GM19351 (cell line): ENCODE measurements around the gene DUSP22.
"Not testable (repeated sequence)": the region's sequence is repeated elsewhere in the genome, so short reads cannot be mapped to it uniquely, and the experiment has no call there.

Experiments used
- ATAC-seq: cut with Tn5 transposase; IDR thresholded peaks from one replicate; pipeline ENCODE4 v1.9.1; 2021; ENCODE audit warnings: mild to moderate bottlenecking, moderate library complexity; ENCODE audit not compliant: unreplicated experiment

The DUSP22 gene

GRCh38 chr6:322940-323729 lies 30.8 kb downstream of the DUSP22 start:
- no peak for ATAC-seq

- ATAC-seq = no peak
These were observed 31.4 kb downstream of the DUSP22 start for GRCh38 chr6:323730-324088.

DNA sequence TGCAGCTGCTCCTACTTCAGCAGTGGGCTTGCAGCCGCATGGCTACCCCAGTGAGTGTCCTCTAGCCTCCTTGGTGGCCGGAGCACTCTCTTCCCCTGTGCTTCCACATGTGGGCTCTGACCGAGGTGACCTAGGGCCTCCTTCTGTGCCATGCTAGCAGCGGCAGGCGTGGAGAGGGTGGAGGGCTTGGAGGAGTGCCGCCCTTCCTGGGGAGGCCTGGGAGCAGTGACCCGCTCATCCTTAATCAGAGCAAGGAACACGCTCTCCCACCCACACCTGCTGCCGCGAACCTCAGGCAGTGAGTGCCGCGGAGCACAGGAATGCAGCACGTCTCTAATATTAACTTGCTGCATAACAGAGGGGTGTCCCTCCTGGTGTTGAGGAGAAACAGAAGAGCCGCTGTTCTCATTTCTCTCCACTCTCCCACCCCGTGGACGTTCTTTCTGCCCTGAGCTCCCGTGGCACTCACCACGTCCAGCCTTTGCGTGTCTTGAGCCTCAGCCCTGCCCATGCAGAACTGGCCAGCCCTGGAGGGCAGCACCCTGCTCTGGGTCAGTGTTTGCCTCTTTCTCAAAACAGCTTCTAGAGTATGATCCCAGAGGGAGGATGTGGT lies 31.9 kb downstream of the DUSP22 start:
- ATAC-seq = no peak

DNA sequence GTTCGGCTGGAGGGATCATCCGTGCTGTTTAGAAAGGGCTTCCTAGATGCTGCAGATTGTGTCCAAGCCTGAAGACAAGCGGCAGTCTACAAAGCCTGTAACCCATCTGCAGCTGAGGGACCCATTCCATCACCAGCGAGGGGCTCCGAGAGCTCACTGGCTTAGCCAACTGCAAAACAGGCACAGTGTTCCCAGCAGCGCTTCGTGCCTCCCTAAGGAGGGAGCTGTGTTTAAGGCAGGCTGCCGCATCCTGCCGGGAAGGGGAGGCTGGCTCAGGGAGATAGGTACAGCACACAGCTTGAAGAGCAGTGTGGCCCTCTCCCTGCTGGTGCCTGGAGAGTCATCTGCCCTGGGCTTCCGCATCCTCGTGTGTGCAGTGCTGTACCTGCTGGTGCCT lies 32.4 kb downstream of the DUSP22 start:
- no peak for ATAC-seq

DNA sequence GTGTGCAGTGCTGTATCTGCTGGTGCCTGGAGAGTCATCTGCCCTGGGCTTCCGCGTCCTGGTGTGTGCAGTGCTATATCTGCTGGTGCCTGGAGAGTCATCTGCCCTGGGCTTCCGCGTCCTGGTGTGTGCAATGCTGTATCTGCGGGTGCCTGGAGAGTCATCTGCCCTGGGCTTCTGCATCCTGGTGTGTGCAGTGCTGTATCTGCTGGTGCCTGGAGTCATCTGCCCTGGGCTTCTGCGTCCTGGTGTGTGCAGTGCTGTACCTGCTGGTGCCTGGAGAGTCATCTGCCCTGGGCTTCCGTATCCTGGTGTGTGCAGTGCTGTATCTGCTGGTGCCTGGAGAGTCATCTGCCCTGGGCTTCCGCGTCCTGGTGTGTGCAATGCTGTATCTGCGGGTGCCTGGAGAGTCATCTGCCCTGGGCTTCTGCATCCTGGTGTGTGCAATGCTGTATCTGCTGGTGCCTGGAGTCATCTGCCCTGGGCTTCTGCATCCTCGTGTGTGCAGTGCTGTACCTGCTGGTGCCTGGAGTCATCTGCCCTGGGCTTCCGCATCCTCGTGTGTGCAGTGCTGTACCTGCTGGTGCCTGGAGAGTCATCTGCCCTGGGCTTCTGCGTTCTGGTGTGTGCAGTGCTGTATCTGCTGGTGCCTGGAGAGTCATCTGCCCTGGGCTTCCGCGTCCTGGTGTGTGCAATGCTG lies 33.0 kb downstream of the DUSP22 start:
- ATAC-seq = not testable (repeated sequence)

- ATAC-seq = not testable (repeated sequence)
These were observed 33.8 kb downstream of the DUSP22 start for GRCh38 chr6:326066-326465.

GRCh38 chr6:326896-327537 lies 34.7 kb downstream of the DUSP22 start:
- ATAC-seq = no peak

- ATAC-seq = no peak
These were observed 35.3 kb downstream of the DUSP22 start for GRCh38 chr6:327538-328116.

DNA sequence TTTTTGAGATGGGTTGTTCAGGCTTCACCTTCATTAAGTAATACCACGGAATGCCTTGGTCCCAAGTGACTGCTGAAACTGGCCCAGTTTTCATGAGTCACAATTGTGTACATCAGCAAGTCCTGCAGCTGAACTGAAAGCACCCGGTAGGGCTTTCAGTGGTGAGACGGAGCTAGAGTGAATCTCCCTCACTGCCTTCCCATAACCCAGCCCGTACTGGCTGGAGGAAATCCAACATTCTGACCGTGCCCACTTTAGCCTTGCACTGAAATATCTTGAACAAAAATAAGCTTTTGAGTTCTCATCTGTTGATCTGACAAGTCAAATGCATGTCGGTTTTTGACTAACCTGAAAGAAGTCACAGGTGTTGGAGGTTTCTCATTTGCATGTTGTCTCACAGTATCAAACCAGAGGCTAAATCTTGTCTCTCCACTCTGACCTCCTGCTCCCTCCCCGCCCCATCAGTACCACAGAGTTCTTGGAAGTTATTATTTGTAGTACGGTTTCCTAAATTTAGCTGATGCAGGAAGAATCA lies 35.9 kb downstream of the DUSP22 start:
- peak; percentile 71 for ATAC-seq

GRCh38 chr6:328924-329323 lies 36.6 kb downstream of the DUSP22 start:
- ATAC-seq = no peak

DNA sequence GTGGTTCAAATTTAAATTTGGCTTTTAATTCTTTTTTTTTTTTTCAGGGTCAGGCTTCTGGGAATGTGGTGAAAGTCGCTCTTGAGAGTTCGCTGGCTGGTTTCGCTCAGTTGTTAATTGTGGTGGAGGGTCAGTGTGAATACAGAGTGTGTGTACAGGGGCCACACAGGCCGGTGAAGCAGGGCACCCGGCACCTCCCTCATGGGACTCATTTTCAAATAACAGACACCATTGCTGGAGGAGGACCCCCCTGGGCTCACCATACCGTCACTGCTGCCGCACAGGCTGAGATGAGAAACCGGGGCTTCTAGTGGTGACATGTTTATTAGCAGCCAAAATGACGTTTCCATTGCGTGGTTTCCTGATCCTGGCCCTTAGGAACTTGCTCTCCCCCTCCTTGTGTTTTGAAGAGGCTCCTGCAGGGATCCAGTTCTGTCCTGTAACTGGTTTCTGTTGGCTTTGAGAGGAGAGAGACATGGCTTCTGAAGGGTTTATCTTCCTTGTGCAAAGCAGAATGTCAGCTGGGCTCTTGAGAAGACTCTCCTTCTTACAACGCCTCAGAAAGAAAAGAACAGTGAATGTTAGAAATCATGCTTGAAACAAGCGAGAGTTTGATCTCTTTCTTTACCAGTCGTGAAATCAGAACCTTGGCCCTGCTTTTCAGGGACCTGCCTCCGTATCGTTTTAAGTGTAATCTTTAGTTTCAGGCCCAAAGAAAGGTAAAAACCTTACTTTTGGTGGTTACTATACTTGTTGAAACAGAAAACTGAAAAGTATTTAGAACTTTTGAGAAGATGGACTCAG lies 37.8 kb downstream of the DUSP22 start:
- ATAC-seq = no peak

DNA sequence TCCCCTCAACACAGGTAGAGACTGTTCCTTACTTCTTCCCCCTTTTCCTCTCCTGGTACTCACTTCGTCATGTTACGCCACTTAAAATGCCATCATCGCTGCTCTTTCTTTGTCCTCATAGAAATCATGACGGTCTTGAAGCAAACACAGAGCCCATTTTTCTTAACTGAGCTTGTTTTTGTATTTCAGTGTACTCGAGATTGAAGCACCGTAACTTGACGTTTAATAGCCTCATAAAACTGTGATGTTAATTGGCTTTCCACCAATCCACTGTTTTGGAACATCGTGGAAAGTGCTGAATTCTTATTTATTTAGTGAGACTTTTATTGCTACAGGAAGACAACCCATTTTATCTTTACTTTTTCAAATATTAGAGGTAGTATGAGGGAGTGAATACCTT lies 38.7 kb downstream of the DUSP22 start:
- ATAC-seq = no peak

- peak; percentile 38 for ATAC-seq
These were observed 39.6 kb downstream of the DUSP22 start for GRCh38 chr6:331622-332521.

DNA sequence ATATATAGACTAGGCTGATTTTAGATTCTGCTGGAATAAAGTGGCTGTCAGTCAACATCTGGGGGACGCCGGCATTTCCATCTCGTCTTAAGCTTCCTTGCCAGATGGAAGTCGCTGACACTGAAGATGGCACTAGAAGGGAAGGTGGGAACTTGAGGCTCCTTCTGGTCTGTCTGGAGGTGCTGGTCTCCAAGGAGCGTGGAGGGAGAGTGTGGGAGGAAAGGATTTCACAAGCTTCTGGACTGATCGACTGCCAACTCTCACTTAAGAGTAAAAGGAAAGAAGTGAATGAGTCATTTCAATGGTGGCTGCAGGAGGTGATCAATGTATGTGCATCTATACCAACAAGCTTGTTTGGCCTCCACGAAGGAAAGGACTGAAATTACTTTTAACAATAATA lies 40.4 kb downstream of the DUSP22 start:
- ATAC-seq = no peak

DNA sequence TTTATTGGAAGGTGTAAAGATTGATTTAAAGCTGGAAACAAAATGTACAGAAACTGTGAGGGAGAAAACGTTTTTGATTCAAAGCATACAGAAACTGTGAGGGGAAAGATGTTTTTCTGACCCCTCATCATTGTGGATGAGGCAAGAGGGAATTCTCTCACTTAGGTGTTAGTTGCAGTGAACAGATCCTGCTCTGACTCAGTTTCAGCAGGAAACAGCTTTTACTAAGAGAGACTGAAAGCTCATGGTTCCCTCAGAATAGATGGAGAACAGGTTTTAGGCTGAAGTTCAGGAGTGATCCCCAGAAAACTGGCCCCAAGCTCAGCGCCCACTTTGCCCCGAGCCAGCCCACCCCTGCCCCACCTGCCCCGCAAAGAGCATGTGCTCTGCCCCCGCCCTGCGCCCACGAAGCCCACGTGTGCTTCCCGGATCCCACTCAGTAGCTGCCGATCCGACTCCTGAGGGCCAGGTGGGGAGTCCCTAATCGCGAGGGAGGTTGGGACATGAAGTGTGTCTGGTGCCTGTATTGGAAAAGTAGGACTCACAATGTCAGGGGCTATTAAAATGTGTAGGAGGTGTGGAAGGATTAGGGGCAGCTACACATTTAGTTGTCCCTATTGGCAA lies 41.2 kb downstream of the DUSP22 start:
- ATAC-seq = no peak

DNA sequence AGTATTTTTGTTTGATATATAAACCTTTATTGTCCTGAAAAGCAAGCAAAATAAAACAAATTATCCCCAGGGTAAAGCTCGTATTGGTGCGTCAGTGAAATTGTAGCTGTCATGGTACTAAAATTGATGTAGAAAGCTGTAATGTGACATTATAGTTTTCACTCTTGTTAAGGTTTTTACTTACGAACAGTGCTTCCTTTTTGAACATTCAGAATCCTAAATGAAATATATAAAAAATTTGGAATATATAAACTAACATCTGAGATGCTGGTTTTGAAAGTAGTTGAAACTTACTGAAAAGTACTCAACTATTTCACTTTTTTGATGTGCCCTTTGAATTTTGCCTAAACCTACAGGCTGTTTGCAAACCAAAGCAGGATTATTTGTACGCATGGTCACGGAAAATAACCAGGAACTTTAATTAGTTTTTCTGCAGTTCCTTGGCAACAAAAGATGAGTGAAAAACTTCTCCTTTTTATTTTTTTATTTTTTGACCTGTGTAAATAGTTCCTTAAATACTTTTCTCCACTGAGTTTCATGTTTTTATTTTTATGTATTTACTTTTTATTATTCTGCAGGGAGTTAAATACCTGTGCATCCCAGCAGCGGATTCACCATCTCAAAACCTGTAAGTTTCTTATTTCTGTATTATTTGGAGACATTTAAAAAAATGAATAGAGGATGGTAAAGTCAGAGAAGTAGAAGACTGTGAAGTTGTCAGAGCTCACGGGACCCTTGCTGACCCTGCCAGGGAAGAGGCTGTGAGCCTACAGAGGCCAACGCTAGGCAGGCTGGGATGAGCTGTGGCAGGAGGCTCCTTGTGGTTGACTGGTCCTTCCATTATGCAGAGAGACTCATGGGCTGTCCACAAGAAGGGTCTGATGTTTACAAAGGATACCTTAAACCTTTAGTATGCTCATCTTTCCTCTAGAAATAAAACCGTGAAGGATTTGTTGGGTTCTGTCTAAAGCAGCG lies 42.5 kb downstream of the DUSP22 start:
- ATAC-seq = no peak

GRCh38 chr6:335572-335971 lies 43.3 kb downstream of the DUSP22 start:
- no peak for ATAC-seq
